OCI-LY1 (cell line): ENCODE data around the gene MAPK8IP1.

ENCODE experiments used
- EZH2 ChIP-seq: fragments of 200-600 bp; sonication (generic), shearing (Covaris generic); IDR thresholded peaks from 2 replicates; pipeline ENCODE4 v1.8.0; 2017; ENCODE audit warnings: borderline replicate concordance, mixed run types, mild to moderate bottlenecking, antibody characterized with exemption, low read length, moderate library complexity, mixed read lengths
- TF ChIP-seq, protein P1 (sequence below): fragments of 200-600 bp; sonication (generic), shearing (Covaris generic); IDR thresholded peaks from 2 replicates; pipeline ENCODE4 v1.5.1; 2017; ENCODE audit warnings: mild to moderate bottlenecking, antibody characterized with exemption, low read length, moderate library complexity, mixed read lengths

DNA sequence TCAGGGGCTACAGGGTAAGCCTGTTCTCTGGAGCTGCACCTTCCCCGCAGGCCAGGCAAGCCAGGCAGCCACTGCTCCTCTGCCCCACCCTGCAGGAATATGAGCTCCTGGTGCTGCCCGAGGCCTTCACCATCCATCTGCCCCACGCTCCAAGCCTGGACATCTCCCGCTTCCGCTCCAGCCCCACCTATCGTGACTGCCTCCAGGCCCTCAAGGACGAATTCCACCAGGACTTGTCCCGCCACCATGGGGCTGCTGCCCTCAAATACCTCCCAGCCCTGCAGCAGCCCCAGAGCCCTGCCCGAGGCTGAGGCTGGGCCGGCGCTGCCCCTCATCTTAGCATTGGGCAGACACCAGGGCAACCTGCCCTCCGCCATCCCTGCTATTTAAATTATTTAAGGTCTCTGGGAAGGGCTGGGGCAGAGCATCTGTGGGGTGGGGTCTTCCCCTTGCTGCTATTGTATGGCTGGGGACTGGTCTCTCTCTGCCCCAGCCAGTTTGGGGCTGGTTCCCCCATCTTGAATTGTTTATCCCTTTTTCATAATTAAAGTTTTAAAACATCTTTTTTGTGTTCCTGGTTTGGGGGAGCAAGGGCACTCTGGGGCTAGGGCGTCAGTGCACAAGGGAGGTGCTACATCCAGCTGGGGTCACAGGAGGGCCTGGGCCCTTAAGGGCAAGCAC, 43.2 kb downstream of the MAPK8IP1 start:
- TF ChIP-seq, protein P1, sequence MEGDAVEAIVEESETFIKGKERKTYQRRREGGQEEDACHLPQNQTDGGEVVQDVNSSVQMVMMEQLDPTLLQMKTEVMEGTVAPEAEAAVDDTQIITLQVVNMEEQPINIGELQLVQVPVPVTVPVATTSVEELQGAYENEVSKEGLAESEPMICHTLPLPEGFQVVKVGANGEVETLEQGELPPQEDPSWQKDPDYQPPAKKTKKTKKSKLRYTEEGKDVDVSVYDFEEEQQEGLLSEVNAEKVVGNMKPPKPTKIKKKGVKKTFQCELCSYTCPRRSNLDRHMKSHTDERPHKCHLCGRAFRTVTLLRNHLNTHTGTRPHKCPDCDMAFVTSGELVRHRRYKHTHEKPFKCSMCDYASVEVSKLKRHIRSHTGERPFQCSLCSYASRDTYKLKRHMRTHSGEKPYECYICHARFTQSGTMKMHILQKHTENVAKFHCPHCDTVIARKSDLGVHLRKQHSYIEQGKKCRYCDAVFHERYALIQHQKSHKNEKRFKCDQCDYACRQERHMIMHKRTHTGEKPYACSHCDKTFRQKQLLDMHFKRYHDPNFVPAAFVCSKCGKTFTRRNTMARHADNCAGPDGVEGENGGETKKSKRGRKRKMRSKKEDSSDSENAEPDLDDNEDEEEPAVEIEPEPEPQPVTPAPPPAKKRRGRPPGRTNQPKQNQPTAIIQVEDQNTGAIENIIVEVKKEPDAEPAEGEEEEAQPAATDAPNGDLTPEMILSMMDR, result no peak
- TF ChIP-seq EZH2, result no peak
